Ureter (tissue), 1 donor: ENCODE data around the gene NT5C1A. TPM values are rescaled to one million over a fixed set of nuclear protein-coding genes. Genes with fewer than 3 reads are reported as not detected.

Experiments
- DNase-seq: peaks from one replicate; pipeline ENCODE4 v3.0.0-alpha.2; 2020; ENCODE audit warnings: low spot score
- total RNA-seq: library from RNA; stranded (reverse); gene quantifications from one replicate; pipeline ENCODE4 v1.2.4, GENCODE V29; 2023
- donor health status: DM: yes; HTN: yes; CAD: no.

NT5C1A gene
- total RNA-seq, 1 donor from 2014 or later: not detected

- DNase-seq: no peak
Observed at GRCh38 chr1:39637361-39637760, 34.5 kb downstream of the NT5C1A start.

GRCh38 chr1:39635871-39636210 lies 36.1 kb downstream of the NT5C1A start:
- no peak for DNase-seq

DNA sequence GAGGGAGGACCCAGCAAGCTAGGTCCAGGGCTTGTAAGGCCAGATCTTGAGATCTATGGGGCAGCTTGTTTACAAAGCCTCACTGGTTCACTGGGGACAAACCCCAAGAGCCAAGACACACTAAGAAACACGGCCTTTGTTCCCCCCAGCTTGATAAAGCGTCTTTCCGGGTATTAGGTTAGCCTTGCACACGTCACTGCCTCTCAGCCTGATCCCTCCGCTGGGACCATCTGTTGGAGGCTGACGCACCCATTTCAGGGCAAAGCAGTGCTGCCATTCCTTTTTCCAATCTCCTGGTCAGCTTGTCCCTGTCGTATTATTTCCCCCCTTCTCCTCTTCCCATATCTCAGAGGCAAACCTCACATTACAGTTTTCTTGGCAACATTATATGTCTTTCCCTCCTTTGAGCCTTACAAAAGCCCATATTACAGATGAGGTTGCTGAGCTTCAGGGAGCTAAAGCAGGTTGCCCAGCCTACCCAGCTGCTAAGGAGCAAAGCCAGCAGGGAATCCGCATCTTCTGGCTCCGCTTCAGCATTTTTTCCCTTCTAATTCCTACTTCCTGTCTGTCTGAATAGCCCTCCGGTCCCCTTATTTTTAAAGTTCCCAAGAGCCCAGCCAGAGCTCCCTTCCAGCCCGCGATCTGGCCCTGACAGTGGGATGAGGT lies 36.6 kb downstream of the NT5C1A start:
- no peak for DNase-seq

GRCh38 chr1:39633422-39633821 lies 38.5 kb downstream of the NT5C1A start:
- no peak for DNase-seq

DNA sequence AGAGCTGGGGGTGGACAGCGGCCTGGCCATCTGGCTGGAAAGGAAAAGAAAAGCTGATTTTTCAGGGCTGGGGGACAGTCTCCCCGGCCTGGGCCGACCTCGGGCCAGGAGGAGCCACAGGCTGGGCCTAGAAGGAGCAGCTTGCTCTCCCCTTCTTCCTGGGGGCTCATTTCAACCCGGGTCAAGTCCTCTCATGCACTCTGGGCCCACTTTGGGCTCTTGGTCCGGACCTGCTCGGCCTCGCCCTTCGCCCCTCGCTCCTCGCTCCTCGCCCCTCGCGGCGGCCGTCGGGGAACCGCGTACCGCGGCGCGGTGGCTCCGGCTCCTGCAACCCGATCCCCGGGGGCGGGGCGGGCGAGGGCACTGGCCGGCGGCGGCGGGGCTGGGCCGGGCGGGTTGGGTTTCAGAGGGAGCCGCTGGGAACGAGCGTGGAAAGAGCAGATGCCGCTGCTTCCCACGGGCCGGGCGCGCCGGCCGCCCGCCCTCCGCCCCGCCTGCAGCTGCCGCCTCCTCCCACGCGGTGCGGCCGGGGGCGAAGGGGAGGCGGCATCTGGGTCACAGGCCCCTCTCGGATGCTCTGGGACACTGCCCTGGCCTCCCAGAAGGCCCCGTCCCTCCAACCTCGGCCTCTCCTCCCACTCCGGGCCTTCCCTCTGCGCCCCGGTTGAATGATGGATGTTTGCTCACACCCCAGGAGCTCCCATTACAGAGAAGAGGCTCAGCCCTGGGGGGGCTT lies 39.1 kb downstream of the NT5C1A start:
- DNase-seq: no peak

DNA sequence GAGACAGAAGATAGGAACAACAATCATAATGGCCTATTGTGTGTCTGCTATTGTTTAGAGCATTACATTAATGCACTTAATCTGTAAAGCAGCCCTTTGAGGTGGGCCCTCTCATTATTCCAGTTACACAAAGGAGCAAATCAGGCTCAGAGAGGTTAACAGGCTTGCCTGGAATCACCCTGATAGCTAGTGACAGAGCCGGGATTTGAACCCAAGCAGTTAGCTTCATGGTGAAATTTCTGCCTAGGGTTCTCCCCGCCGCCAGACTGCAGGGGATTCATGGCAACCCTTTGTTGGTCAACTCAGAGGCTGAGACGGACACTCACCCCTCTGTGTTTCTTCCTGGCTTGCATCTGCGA lies 39.6 kb downstream of the NT5C1A start:
- no peak for DNase-seq

- DNase-seq: no peak
Observed at GRCh38 chr1:39631361-39632322, 40.3 kb downstream of the NT5C1A start.

GRCh38 chr1:39628807-39629350 lies 43.0 kb downstream of the NT5C1A start:
- DNase-seq: no peak

DNA sequence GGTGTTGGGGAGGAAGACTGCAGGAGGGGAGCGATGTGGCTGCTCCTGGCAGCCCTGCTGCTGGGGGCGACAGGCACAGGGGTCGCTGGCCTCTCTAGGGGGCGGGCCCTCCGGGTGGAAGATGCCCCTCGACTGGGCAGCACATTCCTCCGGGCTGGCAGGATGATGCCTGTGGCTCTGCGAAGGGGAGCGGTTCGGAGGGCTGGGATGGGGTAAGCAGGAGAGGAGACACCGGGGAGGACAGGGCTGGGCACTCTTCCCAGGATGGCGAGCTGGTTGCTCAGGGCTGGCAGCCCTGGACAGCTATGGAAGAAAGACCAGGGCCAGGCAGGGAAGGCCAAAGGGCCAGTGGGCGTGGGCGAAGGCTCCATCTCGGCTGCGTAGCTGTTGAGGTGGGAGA lies 45.3 kb downstream of the NT5C1A start:
- DNase-seq: no peak

GRCh38 chr1:39625462-39626273 lies 46.2 kb downstream of the NT5C1A start:
- peak; percentile 55 for DNase-seq

DNA sequence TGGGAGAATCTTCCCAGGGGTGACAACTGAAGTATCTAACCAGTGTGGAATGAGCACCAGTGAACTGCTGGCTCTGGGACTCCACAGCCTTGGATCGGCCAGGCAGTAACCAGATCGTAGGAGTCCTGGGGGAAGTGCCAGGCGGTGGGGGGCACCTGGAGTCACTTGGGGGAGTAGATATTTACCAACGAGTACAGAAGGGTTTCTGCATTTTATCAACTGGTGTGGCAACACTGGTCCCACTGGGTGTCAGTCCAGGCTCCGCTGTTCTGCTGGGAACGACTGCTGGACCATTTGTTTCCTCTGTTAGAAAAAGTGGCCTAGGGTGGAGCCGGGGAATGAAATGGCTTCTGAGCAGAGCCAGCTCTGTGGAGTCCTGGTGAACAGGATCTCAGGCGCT lies 46.9 kb downstream of the NT5C1A start:
- no peak for DNase-seq

DNA sequence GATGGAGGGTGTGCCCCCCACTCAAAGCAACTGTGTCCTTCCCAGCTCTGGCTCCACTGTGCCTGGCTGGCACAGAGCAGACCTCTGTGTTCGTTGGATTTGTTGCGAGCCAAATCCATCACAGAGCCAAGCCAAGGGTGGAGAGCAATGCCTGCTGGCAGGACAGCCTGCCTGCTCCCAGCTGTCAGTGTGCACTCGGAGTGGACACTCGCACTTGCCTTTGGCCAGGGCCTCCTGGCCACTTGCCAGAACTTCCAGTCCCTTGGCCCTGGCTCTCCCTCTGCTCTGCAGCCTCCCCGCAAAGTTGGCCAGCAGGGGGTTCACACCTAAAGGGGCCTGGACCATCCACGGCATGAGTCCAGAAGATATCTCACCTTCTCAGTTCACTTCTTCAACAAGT lies 48.9 kb downstream of the NT5C1A start:
- no peak for DNase-seq

GRCh38 chr1:39622427-39622826 lies 49.5 kb downstream of the NT5C1A start:
- no peak for DNase-seq

DNA sequence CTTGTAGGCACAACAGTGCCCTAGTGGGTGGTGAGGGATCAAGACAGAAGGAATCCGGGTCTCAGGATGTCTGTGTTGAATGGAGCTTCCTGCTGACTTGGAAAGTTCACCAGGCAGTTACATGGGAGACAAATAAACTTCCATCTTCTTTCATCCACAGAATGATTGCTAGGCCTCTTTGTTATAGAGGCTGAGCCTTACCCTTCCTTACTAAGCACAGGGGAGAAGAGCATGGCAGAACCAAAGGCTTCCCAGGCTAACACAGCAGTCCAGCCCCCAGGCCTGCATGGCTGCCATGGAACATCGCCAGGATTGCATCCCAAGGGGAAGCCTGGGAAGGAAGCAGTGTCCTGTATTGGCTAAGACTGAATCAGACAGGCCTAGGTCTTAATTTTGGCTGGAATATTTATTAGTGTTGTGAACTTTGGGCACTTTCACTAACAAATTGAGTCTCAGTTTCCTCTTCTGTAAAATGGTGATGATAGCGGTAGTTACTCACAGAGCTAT lies 51.2 kb downstream of the NT5C1A start:
- DNase-seq: no peak

GRCh38 chr1:39617488-39618049 lies 54.3 kb downstream of the NT5C1A start:
- no peak for DNase-seq

GRCh38 chr1:39615086-39615673 lies 56.7 kb downstream of the NT5C1A start:
- DNase-seq: no peak

- DNase-seq: no peak
Observed at GRCh38 chr1:39614488-39614887, 57.4 kb downstream of the NT5C1A start.

DNA sequence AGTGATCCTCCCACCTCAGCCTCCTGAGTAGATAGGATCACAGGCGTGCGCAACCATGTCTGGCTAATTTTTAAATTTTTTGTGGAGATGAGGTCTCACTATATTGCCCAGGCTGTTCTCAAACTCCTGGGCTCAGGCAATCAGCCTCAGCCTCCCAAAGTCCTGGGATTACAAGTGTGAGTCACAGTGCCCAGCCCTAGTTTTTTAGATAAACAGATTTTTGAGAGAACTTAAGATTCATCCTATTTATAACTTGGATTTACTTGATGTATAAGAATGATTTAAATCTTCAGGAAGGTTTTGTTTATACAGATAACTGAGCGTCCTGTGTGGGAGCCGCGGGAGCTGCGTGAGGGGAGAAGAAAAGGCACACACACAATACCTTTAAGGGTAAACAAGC lies 58.7 kb downstream of the NT5C1A start:
- DNase-seq: no peak

GRCh38 chr1:39609618-39610331 lies 62.1 kb downstream of the NT5C1A start:
- DNase-seq: peak; percentile 69
